ENCODE measurements around the gene LSM10.

Gene LSM10

GRCh38 chr1:36349839-36350238, 47.9 kb downstream of the LSM10 start:
- DNase-seq, result no peak

GRCh38 chr1:36349241-36349671, 48.5 kb downstream of the LSM10 start:
- DNase-seq, result no peak

- DNase-seq, result no peak
Measured at GRCh38 chr1:36346741-36347370, 50.9 kb downstream of the LSM10 start.

DNA sequence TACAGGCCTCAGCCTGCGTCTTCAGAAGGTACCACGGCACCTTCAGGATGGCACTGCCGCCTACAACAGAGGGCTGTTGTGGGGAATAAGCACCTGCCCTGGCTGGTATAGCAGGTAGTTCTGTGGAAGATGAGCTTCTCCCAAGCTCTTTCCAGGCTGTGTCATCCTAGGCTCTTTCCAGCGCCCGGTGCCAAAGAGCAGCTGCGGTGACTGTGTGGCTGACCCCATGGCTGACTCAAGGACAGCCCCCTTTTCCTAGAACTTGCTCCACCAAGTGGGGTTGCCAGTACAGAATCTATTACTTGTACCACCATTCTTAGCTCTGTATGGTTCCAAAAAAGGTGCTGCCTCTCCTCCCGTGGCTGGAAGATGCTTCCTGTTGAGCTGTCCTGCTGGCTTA, 52.4 kb downstream of the LSM10 start:
- DNase-seq, result no peak

DNA sequence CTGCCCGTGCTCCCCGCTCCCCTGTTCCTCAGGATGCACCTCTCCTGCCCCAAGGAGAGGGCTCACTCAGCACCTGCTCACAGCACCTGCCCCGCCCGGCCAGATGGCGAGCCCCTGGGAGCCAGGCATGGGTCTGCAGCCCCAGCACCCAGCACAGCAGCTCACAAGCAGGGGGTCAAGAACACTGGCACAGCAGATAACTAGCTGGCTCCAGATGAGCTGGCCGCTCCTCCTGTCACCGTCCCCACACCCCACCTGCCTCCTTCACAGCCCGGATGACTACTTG, 53.4 kb downstream of the LSM10 start:
- no peak for DNase-seq

- no peak for DNase-seq
Measured at GRCh38 chr1:36343651-36344394, 53.9 kb downstream of the LSM10 start.

Measured in activated naive CD4-positive, alpha-beta T cell treated with Interleukin-2 at 50 U/mL for 16 hours (primary cell).